Kidney epithelial cell (primary cell): ENCODE results near the gene CTAGE6. TPM values are rescaled to one million over a fixed set of nuclear protein-coding genes. Genes with fewer than 3 reads are reported as not detected.
"Not testable (repeated sequence)": the region's sequence is repeated elsewhere in the genome, so short reads cannot be mapped to it uniquely, and the experiment has no call there.

Experiments used
- DNase-seq: peaks from one replicate; pipeline ENCODE4 v3.0.0-alpha.2; 2010; ENCODE audit warnings: low read depth
- H3K27me3 ChIP-seq: 2 replicates; pipeline ENCODE4 v1.6.0; 2011; ENCODE audit warnings: low read length; ENCODE audit not compliant: control insufficient read depth, insufficient read depth
- H3K36me3 ChIP-seq: 2 replicates; pipeline ENCODE4 v1.5.1; 2011; ENCODE audit warnings: low read length; ENCODE audit not compliant: control insufficient read depth, insufficient read depth
- H3K4me3 ChIP-seq: 2 replicates; pipeline ENCODE4 v1.5.1; 2011; ENCODE audit warnings: low read depth, mild to moderate bottlenecking, control low read depth, low read length
- total RNA-seq: library from RNA; depleted of rRNA; stranded (reverse); fragments of >200 nt; gene quantifications from 2 replicates; pipeline ENCODE4 v1.2.3, GENCODE V29; 2015

CTAGE6 gene, protein sequence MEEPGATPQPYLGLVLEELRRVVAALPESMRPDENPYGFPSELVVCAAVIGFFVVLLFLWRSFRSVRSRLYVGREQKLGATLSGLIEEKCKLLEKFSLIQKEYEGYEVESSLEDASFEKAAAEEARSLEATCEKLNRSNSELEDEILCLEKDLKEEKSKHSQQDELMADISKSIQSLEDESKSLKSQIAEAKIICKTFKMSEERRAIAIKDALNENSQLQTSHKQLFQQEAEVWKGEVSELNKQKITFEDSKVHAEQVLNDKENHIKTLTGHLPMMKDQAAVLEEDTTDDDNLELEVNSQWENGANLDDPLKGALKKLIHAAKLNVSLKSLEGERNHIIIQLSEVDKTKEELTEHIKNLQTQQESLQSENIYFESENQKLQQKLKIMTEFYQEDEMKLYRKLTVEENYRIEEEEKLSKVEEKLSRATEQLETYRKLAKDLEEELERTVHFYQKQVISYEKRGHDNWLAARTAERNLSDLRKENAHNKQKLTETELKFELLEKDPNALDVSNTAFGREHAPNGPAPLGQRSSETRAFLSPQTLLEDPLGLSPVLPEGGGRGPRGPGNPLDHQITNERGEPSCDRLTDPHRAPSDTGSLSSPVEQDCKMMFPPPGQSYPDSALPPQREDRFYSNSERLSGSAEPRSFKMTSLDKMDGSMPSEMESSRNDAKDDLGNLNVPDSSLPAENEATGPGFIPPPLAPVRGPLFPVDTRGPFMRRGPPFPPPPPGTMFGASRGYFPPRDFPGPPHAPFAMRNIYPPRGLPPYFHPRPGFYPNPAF
- total RNA-seq: not detected in 2 replicates

GRCh38 chr7:143757596-143757995 is at the start of gene CTAGE6:
CTAGE6 (minus strand) TSS chr7:143757696; CDS start chr7:143757658, 38 bp downstream.
- not testable (repeated sequence) for DNase-seq, H3K27me3 ChIP-seq, H3K4me3 ChIP-seq, H3K36me3 ChIP-seq

DNA sequence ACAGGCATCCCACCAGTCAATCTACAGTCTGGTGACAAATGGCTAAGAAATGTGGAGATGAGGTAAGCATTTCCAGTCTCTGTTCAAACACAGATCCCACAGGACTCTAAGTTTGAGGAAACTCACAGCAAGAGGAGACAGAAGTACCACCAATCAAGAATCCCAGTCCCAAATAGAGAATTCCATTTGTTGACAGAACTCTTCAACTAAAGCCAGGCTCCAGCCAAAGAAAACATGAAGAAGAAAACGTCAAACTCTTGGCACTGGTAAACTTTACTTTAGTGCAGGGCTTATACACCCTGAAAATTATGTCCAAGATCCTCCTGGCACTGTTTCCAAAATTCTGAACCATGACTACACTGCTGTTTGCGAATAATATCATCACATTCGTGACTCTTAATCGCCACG is 49.2 kb upstream of the CTAGE6 start:
- not testable (repeated sequence) for DNase-seq, H3K27me3 ChIP-seq, H3K4me3 ChIP-seq, H3K36me3 ChIP-seq

- H3K27me3 ChIP-seq, H3K4me3 ChIP-seq, H3K36me3 ChIP-seq, DNase-seq: not testable (repeated sequence)
Measured at GRCh38 chr7:143797896-143798290, 40.4 kb upstream of the CTAGE6 start.

DNA sequence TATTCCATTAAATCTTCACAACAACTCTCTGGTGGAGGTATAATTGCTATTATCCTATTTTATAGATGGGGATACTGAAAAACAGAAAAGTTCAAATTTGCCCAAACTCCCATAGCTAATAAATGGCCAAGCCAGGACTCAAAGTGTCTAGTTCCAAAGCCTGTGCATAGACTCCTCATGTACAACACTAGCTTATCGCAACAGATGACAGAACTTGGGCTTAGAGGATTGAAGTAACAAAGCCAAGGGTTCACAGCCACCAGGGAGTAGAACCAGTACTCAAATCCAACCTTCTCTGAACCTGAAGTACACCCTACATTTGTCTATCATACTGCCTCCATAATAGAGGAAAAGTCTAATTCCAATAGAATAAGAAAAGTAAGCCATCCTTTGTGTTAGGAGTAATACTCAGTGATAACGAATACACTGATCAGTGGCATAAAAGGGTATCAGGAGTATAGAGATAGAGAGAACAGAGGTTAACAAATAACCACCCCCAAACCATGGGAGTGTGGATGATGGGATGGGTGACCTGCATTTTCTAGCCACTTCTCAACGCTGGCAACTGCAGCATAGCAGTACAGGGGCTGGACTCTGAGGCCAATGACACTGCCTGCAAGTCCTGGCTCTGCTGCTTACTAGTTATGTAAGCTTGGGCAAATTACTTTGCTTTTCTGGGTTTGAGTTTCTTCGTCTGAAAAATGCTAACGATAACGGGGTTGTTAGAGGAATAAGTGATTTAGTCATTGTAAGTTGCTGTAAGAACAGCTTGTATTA is 39.8 kb upstream of the CTAGE6 start:
- H3K27me3 ChIP-seq, H3K4me3 ChIP-seq, DNase-seq, H3K36me3 ChIP-seq: not testable (repeated sequence)

DNA sequence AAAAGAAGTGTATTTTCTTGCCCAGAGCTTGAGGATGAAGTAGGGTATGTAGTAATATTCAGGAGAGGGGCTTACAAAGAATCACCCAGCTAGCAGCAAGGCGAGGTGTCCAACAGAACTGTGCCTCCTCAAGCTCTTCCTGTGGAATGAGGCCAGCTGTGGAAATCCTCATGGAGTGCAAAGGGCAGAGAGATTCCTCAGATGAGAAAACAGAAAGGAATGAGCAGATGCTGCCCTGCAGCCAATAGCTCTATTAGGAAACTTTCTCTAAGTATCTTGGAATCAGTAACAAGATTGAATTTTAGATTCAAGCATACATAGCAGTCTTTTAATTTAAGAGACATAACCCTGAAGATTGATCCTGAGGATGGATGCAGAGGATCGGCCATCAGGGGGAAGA is 38.2 kb upstream of the CTAGE6 start:
- not testable (repeated sequence) for DNase-seq, H3K36me3 ChIP-seq, H3K4me3 ChIP-seq

GRCh38 chr7:143792633-143793032 is 35.1 kb upstream of the CTAGE6 start:
- H3K36me3 ChIP-seq, DNase-seq, H3K4me3 ChIP-seq, H3K27me3 ChIP-seq: not testable (repeated sequence)

More for the DNA sequence above, 38.2 kb upstream of the CTAGE6 start:
- not testable (repeated sequence) for H3K27me3 ChIP-seq

DNA sequence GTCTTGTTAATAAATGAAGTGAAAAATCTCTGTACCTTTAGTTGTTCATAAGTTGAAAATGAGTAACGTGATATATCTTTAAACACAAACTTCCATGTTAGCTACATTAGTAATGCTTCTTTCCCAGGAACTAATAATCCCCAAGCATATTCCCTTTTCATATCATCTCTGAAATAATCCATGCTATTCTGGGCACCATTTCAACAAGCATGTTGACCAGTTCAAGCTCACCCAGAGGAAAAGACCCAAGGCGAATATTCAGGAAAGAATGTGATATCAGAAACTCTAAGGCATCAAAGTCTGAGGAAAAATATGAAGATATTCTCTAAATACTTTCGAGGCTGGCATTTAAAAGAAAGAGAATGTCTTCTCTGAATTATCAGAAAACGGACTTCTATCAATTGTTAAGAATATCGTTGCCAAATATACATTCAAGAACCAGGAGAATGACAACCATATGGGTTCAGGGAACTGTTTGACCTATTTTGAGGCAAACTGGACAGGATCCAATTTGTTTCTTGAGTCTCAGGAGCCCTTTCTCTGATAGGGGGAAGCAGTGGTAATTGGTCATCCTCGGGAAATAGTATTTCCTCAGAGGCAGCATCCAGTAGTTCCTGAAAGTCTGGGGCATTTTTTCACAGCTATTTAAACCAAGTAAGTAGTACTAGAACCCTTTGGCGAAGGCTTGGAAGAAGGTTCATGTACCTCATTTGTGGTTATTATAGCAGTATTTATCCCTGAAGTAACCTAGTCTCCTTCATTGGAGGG is 28.1 kb upstream of the CTAGE6 start:
- not testable (repeated sequence) for H3K4me3 ChIP-seq, DNase-seq, H3K27me3 ChIP-seq, H3K36me3 ChIP-seq

- not testable (repeated sequence) for DNase-seq, H3K27me3 ChIP-seq, H3K36me3 ChIP-seq, H3K4me3 ChIP-seq
Measured at GRCh38 chr7:143779591-143779990, 22.1 kb upstream of the CTAGE6 start.

DNA sequence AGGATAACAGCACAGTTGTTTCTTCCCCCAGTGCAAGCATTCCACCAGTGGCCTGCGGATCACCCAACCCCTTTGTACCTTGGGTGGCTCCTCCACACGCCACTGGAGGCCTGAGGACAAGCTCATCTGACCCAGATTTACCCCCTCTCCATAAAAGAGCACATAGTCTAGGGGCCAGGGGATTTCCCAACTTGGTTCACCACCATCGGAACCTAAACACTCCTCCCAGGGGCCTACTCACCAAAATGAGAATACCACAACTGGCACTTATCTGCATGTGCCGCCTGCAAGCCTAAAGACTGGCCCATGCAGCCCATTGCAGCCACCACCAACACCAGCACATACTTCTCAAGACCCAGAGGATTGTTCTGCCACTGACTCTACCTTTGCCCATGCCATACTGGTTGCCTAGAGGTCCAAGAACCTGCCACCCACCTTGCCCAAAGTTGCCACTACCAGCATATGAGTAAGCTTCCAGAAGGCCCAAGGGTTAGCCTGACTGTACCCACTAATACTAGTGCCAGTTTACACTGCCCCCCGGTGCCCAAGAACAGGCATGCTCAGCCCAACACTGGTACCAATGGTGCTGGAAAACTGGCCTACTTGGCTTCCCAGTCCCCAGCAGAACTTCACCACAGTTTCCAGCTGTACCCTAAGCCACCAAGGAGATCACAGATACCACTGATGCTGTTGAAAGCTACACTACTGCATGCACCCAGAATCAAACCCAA is 15.4 kb upstream of the CTAGE6 start:
- H3K4me3 ChIP-seq, H3K27me3 ChIP-seq, H3K36me3 ChIP-seq, DNase-seq: not testable (repeated sequence)

DNA sequence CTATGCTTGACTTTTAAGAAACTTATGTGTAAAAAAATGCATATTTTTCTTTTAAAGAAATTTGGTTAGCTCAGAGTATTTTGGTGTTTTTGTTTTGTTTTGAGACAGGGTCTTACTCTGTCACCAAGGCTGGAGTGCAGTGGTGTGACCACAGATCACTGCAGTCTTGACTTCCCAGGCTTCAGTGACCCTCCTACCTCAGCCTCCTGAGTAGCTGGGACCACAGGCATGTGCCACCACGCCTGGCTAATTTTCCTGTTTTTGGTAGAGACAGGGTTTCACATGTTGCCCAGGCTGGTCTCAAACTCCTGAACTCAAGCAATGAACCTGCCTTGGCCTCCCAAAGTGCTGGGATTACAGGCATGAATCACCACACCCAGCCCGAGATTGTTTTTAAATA is 10.0 kb upstream of the CTAGE6 start:
- DNase-seq, H3K4me3 ChIP-seq, H3K27me3 ChIP-seq, H3K36me3 ChIP-seq: not testable (repeated sequence)

GRCh38 chr7:143765678-143766077 is 8.2 kb upstream of the CTAGE6 start:
- H3K36me3 ChIP-seq: not testable (repeated sequence)

DNA sequence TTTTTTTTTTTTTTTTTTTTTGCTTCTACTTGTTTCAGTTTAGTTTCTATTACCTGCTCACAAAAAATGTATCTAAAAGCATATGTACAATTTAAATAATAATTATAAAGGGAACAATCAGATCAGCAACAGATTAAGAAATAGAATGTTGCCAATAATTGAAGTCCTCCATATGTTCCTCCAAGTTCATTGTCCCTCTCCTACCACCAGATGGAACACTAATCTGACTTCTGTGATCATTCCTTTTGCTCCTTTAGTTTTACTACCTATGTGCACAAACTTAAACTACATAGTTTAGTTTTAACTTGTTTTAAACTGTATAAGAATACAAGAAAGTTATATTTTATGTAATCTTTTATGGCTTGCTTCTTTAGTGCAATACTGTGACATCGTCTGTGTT is 5.6 kb upstream of the CTAGE6 start:
- not testable (repeated sequence) for DNase-seq, H3K4me3 ChIP-seq, H3K27me3 ChIP-seq, H3K36me3 ChIP-seq

More at GRCh38 chr7:143765678-143766077, 8.2 kb upstream of the CTAGE6 start:
- not testable (repeated sequence) for H3K4me3 ChIP-seq, DNase-seq, H3K27me3 ChIP-seq

DNA sequence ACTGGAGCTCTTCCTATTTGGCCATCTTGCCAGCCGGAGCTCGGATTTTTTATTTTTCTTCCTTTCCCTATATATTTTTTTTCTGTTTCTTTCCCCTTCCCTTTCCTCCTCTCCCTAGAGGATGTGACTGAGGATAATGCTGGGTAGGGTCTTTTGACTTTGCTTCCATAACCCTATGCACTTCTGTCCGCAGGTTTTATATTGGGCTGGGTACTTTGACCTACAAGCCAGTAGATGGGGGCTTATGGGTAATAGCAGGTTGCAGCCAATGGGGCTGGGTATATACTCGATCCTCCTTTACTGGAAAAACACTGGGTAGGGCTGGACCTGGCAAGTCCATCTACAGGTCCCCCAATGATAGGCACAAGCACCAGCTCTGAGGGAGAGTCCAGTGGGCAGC is 12.2 kb downstream of the CTAGE6 start:
- H3K36me3 ChIP-seq, H3K4me3 ChIP-seq, DNase-seq, H3K27me3 ChIP-seq: not testable (repeated sequence)
